ENCODE measurements around the gene RGS18.
"Not testable (repeated sequence)": the region's sequence is repeated elsewhere in the genome, so short reads cannot be mapped to it uniquely, and the experiment has no call there.

RGS18 gene, protein sequence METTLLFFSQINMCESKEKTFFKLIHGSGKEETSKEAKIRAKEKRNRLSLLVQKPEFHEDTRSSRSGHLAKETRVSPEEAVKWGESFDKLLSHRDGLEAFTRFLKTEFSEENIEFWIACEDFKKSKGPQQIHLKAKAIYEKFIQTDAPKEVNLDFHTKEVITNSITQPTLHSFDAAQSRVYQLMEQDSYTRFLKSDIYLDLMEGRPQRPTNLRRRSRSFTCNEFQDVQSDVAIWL

DNA sequence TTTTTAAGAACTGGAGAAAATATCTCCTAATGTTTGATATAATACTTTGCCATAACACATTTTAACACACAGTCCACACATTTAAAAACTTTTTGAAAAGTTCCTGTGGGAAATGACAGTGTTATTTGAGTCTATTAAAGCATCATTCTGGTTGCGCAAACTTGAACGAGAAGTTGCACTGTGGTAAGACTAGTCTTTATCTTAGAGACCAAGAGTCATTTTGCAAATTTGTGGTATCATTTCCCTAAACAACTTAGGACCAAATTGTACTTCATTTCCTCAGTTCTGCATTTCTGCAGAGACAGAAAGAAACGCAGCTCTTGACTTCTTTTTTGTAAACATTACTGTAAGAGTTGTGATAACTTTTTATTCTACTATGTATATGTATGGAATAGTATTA is at the start of gene RGS18:
Gene RGS18 (plus strand): TSS at position 282 of the 400 bp plus-strand sequence. CDS start 176 bp downstream, outside the sequence.
- H3K27me3 ChIP-seq (ENCODE audit: control insufficient read depth in 2 of 2, insufficient read depth in 2 of 2, low read length in 2 of 2): no peaks in the 10 kb centered on the region
- H3K4me3 ChIP-seq (ENCODE audit: low read length in 2 of 2): peak within 1 kb of the TSS in 1 of 2 donors; percentile 29
- H3K9me3 ChIP-seq (ENCODE audit: control insufficient read depth in 2 of 2, low read length in 2 of 2): no peaks in the 10 kb centered on the region
- no peaks in the 10 kb centered on the region for H3K4me1 ChIP-seq (ENCODE audit: control insufficient read depth in 2 of 2, insufficient read depth in 2 of 2, low read length in 2 of 2)
- peak within 1 kb of the TSS in 1 of 2 donors; percentile 37 for H3K27ac ChIP-seq (ENCODE audit: low read depth in 2 of 2, low read length in 2 of 2)
- no peak within 1 kb of the TSS for H3K9ac ChIP-seq (ENCODE audit: low read depth in 1 of 2, low read length in 2 of 2)
- H3K36me3 ChIP-seq (ENCODE audit: control insufficient read depth in 2 of 2, insufficient read depth in 2 of 2, low read length in 2 of 2): no peaks in the 10 kb centered on the region

DNA sequence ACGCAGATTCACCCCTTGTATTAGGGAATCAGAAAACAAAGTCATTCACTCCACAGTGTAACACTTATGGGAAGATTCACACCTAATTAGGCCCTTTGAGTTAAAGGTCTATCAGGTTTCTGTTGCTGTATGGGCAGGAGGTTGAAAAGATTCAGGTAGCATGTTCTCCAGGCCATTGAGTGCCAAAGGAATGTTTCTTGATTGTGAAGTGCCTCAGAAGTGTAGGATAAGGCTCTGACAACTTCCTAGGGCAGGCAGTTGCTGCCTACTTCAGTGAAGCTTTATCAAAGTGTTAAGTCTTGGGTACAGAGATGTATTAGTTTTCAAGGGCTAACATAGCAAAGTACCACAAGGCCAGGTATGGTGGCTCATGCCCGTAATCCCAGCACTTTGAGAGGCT is 48.7 kb upstream of the RGS18 start:
- no peaks in the 10 kb centered on the region for H3K9me3 ChIP-seq (ENCODE audit: control insufficient read depth in 2 of 2, low read length in 2 of 2)
- H3K4me3 ChIP-seq (ENCODE audit: low read length in 2 of 2): no peak overlapping the region
- H3K4me1 ChIP-seq (ENCODE audit: control insufficient read depth in 2 of 2, insufficient read depth in 2 of 2, low read length in 2 of 2): no peaks in the 10 kb centered on the region
- H3K36me3 ChIP-seq (ENCODE audit: control insufficient read depth in 2 of 2, insufficient read depth in 2 of 2, low read length in 2 of 2): no peaks in the 10 kb centered on the region
- H3K9ac ChIP-seq (ENCODE audit: low read depth in 1 of 2, low read length in 2 of 2): no peak overlapping the region
- H3K27ac ChIP-seq (ENCODE audit: low read depth in 2 of 2, low read length in 2 of 2): no peak overlapping the region
- no peaks in the 10 kb centered on the region for H3K27me3 ChIP-seq (ENCODE audit: control insufficient read depth in 2 of 2, insufficient read depth in 2 of 2, low read length in 2 of 2)

GRCh38 chr1:192115000-192115399 is 43.3 kb upstream of the RGS18 start:
- no peak overlapping the region for H3K27ac ChIP-seq (ENCODE audit: low read depth in 2 of 2, low read length in 2 of 2)
- H3K9ac ChIP-seq (ENCODE audit: low read depth in 1 of 2, low read length in 2 of 2): no peak overlapping the region
- H3K4me3 ChIP-seq (ENCODE audit: low read length in 2 of 2): no peak overlapping the region
- H3K4me1 ChIP-seq (ENCODE audit: control insufficient read depth in 2 of 2, insufficient read depth in 2 of 2, low read length in 2 of 2): no peaks in the 10 kb centered on the region
- no peaks in the 10 kb centered on the region for H3K36me3 ChIP-seq (ENCODE audit: control insufficient read depth in 2 of 2, insufficient read depth in 2 of 2, low read length in 2 of 2)
- no peaks in the 10 kb centered on the region for H3K9me3 ChIP-seq (ENCODE audit: control insufficient read depth in 2 of 2, low read length in 2 of 2)
- no peaks in the 10 kb centered on the region for H3K27me3 ChIP-seq (ENCODE audit: control insufficient read depth in 2 of 2, insufficient read depth in 2 of 2, low read length in 2 of 2)

DNA sequence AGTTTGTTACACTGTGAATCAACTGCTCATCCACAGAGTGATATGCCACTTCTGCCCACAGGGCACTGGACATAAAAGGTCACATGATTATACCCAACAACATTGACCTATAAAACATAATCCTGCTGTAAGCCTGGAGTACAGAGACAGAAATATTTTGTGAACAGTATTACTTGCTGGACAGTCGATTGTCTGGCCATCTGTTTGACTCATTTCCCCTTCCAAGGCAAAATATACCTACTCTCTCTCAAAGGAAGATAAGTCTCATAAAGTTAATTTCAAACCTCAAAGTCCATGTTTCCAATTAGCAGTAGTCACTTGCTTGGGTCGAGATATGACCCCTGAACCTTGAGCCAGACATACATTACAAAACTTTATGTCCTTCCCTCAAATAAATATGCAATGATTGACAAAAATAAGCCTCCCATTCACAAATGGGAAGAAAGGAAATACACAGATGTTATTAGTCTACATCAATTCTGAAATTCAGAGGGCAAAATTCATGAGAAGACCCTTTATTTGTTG is 39.3 kb upstream of the RGS18 start:
- Histone ChIP-seq H3K36me3 (ENCODE audit: control insufficient read depth in 2 of 2, insufficient read depth in 2 of 2, low read length in 2 of 2) (no peaks in the 10 kb centered on the region), H3K27me3 (ENCODE audit: control insufficient read depth in 2 of 2, insufficient read depth in 2 of 2, low read length in 2 of 2) (no peaks in the 10 kb centered on the region), H3K27ac (ENCODE audit: low read depth in 2 of 2, low read length in 2 of 2) (no peak overlapping the region), H3K4me1 (ENCODE audit: control insufficient read depth in 2 of 2, insufficient read depth in 2 of 2, low read length in 2 of 2) (no peaks in the 10 kb centered on the region), H3K4me3 (ENCODE audit: low read length in 2 of 2) (no peak overlapping the region), H3K9me3 (ENCODE audit: control insufficient read depth in 2 of 2, low read length in 2 of 2) (no peaks in the 10 kb centered on the region), H3K9ac (ENCODE audit: low read depth in 1 of 2, low read length in 2 of 2) (no peak overlapping the region)

GRCh38 chr1:192119701-192120100 is 38.6 kb upstream of the RGS18 start:
- Histone ChIP-seq H3K27me3 (ENCODE audit: control insufficient read depth in 2 of 2, insufficient read depth in 2 of 2, low read length in 2 of 2) (no peaks in the 10 kb centered on the region), H3K4me3 (ENCODE audit: low read length in 2 of 2) (no peak overlapping the region), H3K4me1 (ENCODE audit: control insufficient read depth in 2 of 2, insufficient read depth in 2 of 2, low read length in 2 of 2) (no peaks in the 10 kb centered on the region), H3K27ac (ENCODE audit: low read depth in 2 of 2, low read length in 2 of 2) (no peak overlapping the region), H3K36me3 (ENCODE audit: control insufficient read depth in 2 of 2, insufficient read depth in 2 of 2, low read length in 2 of 2) (no peaks in the 10 kb centered on the region), H3K9me3 (ENCODE audit: control insufficient read depth in 2 of 2, low read length in 2 of 2) (no peaks in the 10 kb centered on the region), H3K9ac (ENCODE audit: low read depth in 1 of 2, low read length in 2 of 2) (no peak overlapping the region)

- no peak overlapping the region for H3K9ac ChIP-seq (ENCODE audit: low read depth in 1 of 2, low read length in 2 of 2)
- H3K27me3 ChIP-seq (ENCODE audit: control insufficient read depth in 2 of 2, insufficient read depth in 2 of 2, low read length in 2 of 2): no peaks in the 10 kb centered on the region
- H3K4me1 ChIP-seq (ENCODE audit: control insufficient read depth in 2 of 2, insufficient read depth in 2 of 2, low read length in 2 of 2): no peaks in the 10 kb centered on the region
- no peaks in the 10 kb centered on the region for H3K9me3 ChIP-seq (ENCODE audit: control insufficient read depth in 2 of 2, low read length in 2 of 2)
- H3K36me3 ChIP-seq (ENCODE audit: control insufficient read depth in 2 of 2, insufficient read depth in 2 of 2, low read length in 2 of 2): no peaks in the 10 kb centered on the region
- no peak overlapping the region for H3K27ac ChIP-seq (ENCODE audit: low read depth in 2 of 2, low read length in 2 of 2)
- no peak overlapping the region for H3K4me3 ChIP-seq (ENCODE audit: low read length in 2 of 2)
Observed at GRCh38 chr1:192122668-192123067, 35.6 kb upstream of the RGS18 start.

DNA sequence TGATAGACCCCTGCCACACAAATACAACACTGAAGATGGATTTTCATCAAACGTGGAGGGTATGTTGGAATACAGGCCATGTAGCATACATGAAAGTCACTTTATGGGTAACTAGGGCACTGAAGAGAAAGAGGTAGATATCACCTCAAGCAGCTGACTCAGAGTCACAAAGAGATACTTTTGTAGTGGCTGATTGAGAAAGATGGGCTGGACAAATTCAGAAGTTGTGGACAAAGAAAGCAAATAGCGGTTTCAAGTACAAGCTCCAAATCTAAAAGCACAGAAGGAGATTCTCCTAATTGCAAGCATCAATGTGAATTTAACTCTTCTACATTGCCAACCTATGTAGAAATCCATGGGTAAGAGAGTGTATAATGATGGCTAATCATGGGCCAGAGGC is 35.0 kb upstream of the RGS18 start:
- no peak overlapping the region for H3K9ac ChIP-seq (ENCODE audit: low read depth in 1 of 2, low read length in 2 of 2)
- H3K9me3 ChIP-seq (ENCODE audit: control insufficient read depth in 2 of 2, low read length in 2 of 2): no peaks in the 10 kb centered on the region
- no peak overlapping the region for H3K4me3 ChIP-seq (ENCODE audit: low read length in 2 of 2)
- H3K27me3 ChIP-seq (ENCODE audit: control insufficient read depth in 2 of 2, insufficient read depth in 2 of 2, low read length in 2 of 2): no peaks in the 10 kb centered on the region
- no peaks in the 10 kb centered on the region for H3K36me3 ChIP-seq (ENCODE audit: control insufficient read depth in 2 of 2, insufficient read depth in 2 of 2, low read length in 2 of 2)
- no peaks in the 10 kb centered on the region for H3K4me1 ChIP-seq (ENCODE audit: control insufficient read depth in 2 of 2, insufficient read depth in 2 of 2, low read length in 2 of 2)
- H3K27ac ChIP-seq (ENCODE audit: low read depth in 2 of 2, low read length in 2 of 2): no peak overlapping the region

- no peak overlapping the region for H3K4me3 ChIP-seq (ENCODE audit: low read length in 2 of 2)
- no peaks in the 10 kb centered on the region for H3K4me1 ChIP-seq (ENCODE audit: control insufficient read depth in 2 of 2, insufficient read depth in 2 of 2, low read length in 2 of 2)
- no peaks in the 10 kb centered on the region for H3K9me3 ChIP-seq (ENCODE audit: control insufficient read depth in 2 of 2, low read length in 2 of 2)
- H3K27ac ChIP-seq (ENCODE audit: low read depth in 2 of 2, low read length in 2 of 2): no peak overlapping the region
- no peaks in the 10 kb centered on the region for H3K27me3 ChIP-seq (ENCODE audit: control insufficient read depth in 2 of 2, insufficient read depth in 2 of 2, low read length in 2 of 2)
- no peaks in the 10 kb centered on the region for H3K36me3 ChIP-seq (ENCODE audit: control insufficient read depth in 2 of 2, insufficient read depth in 2 of 2, low read length in 2 of 2)
- H3K9ac ChIP-seq (ENCODE audit: low read depth in 1 of 2, low read length in 2 of 2): no peak overlapping the region
Observed at GRCh38 chr1:192126030-192126619, 32.1 kb upstream of the RGS18 start.

GRCh38 chr1:192130175-192130574 is 28.1 kb upstream of the RGS18 start:
- no peaks in the 10 kb centered on the region for H3K4me1 ChIP-seq (ENCODE audit: control insufficient read depth in 2 of 2, insufficient read depth in 2 of 2, low read length in 2 of 2)
- no peaks in the 10 kb centered on the region for H3K36me3 ChIP-seq (ENCODE audit: control insufficient read depth in 2 of 2, insufficient read depth in 2 of 2, low read length in 2 of 2)
- no peak overlapping the region for H3K4me3 ChIP-seq (ENCODE audit: low read length in 2 of 2)
- H3K9ac ChIP-seq (ENCODE audit: low read depth in 1 of 2, low read length in 2 of 2): no peak overlapping the region
- no peak overlapping the region for H3K27ac ChIP-seq (ENCODE audit: low read depth in 2 of 2, low read length in 2 of 2)
- H3K27me3 ChIP-seq (ENCODE audit: control insufficient read depth in 2 of 2, insufficient read depth in 2 of 2, low read length in 2 of 2): no peaks in the 10 kb centered on the region
- no peaks in the 10 kb centered on the region for H3K9me3 ChIP-seq (ENCODE audit: control insufficient read depth in 2 of 2, low read length in 2 of 2)

DNA sequence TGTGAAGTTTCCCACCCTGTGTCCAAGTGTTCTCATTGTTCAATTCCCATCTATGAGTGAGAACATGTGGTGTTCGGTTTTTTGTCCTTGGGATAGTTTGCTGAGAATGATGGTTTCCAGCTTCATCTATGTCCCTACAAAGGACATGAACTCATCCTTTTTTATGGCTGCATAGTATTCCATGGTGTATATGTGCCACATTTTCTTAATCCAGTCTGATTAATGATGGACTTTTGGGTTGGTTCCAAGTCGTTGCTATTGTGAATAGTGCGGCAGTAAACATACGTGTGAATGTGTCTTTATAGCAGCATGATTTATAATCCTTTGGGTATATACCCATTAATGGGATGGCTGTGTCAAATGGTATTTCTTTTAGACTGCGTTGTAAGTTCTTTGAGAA is 27.4 kb upstream of the RGS18 start:
- H3K27ac ChIP-seq (ENCODE audit: low read depth in 2 of 2, low read length in 2 of 2); H3K36me3 ChIP-seq (ENCODE audit: control insufficient read depth in 2 of 2, insufficient read depth in 2 of 2, low read length in 2 of 2); H3K9ac ChIP-seq (ENCODE audit: low read depth in 1 of 2, low read length in 2 of 2); H3K4me3 ChIP-seq (ENCODE audit: low read length in 2 of 2); H3K9me3 ChIP-seq (ENCODE audit: control insufficient read depth in 2 of 2, low read length in 2 of 2); H3K4me1 ChIP-seq (ENCODE audit: control insufficient read depth in 2 of 2, insufficient read depth in 2 of 2, low read length in 2 of 2); H3K27me3 ChIP-seq (ENCODE audit: control insufficient read depth in 2 of 2, insufficient read depth in 2 of 2, low read length in 2 of 2): not testable (repeated sequence)
